T47D (cell line): ENCODE measurements around the gene CYB5R2.
A peak's percentile ranks its signal among the peaks of the same experiment; 100 is the strongest.
"Not testable (repeated sequence)": the region's sequence is repeated elsewhere in the genome, so short reads cannot be mapped to it uniquely, and the experiment has no call there.

ENCODE experiments used
- DNase-seq, 2 experiments: peaks; one replicate each; pipeline versions ENCODE4 v3.0.0 to v3.0.0-alpha.2; 2011 to 2012; ENCODE audit warnings: low read depth in 1 of 2, low spot score in 1 of 2
- JUND ChIP-seq: IDR thresholded peaks from 2 replicates; pipeline ENCODE4 v1.6.1; 2012; ENCODE audit warnings: low read depth
- in situ Hi-C: cut with HindIII; loops from 2 replicates; pipeline ENCODE4 v1.10.0; 2016; ENCODE audit warnings: low sequenced_read_pairs, low pct_unique_long_range_greater_than_20kb

The CYB5R2 gene

GRCh38 chr11:7664867-7665266 lies 8.4 kb downstream of the CYB5R2 start:
- DNase-seq, result no peak
- no peak for TF ChIP-seq JUND
- in situ Hi-C loops, result no loop called here

- in situ Hi-C loops, DNase-seq: not testable (repeated sequence)
Observed at GRCh38 chr11:7663531-7663930, 9.8 kb downstream of the CYB5R2 start.

GRCh38 chr11:7657306-7658025 lies 15.8 kb downstream of the CYB5R2 start:
- no peak for TF ChIP-seq JUND
- peak; percentile 46 to 87 for DNase-seq
- in situ Hi-C loops, result no loop called here

GRCh38 chr11:7656704-7657103 lies 16.6 kb downstream of the CYB5R2 start:
- no peak for TF ChIP-seq JUND
- in situ Hi-C loops, result no loop called here
- DNase-seq, result no peak

GRCh38 chr11:7655253-7656217 lies 17.8 kb downstream of the CYB5R2 start:
- TF ChIP-seq JUND, result no peak
- in situ Hi-C loops, result no loop called here
- DNase-seq, result no peak

- no peak for TF ChIP-seq JUND
- DNase-seq, result peak in 1 of 2 experiments; percentile 34
- in situ Hi-C loops, result no loop called here
Observed at GRCh38 chr11:7654195-7654705, 19.1 kb downstream of the CYB5R2 start.

- DNase-seq, result no peak
- TF ChIP-seq JUND, result no peak
- in situ Hi-C loops, result no loop called here
Observed at GRCh38 chr11:7651700-7652099, 21.6 kb downstream of the CYB5R2 start.

- no peak for TF ChIP-seq JUND
- in situ Hi-C loops, result no loop called here
- DNase-seq, result peak in 1 of 2 experiments; percentile 55
Observed at GRCh38 chr11:7651140-7651551, 22.2 kb downstream of the CYB5R2 start.

- no peak for TF ChIP-seq JUND
- DNase-seq, result no peak
- in situ Hi-C loops, result no loop called here
Observed at GRCh38 chr11:7648264-7648663, 25.0 kb downstream of the CYB5R2 start.

GRCh38 chr11:7646866-7647265 lies 26.4 kb downstream of the CYB5R2 start:
- no peak for TF ChIP-seq JUND
- in situ Hi-C loops, result no loop called here

GRCh38 chr11:7645206-7645605 lies 28.1 kb downstream of the CYB5R2 start:
- TF ChIP-seq JUND, result no peak
- in situ Hi-C loops, result no loop called here
- peak in 1 of 2 experiments; percentile 81 for DNase-seq

More at GRCh38 chr11:7646866-7647265, 26.4 kb downstream of the CYB5R2 start:
- DNase-seq, result no peak

- no peak for DNase-seq
- TF ChIP-seq JUND, result no peak
- in situ Hi-C loops, result no loop called here
Observed at GRCh38 chr11:7643314-7643713, 30.0 kb downstream of the CYB5R2 start.

- no peak for TF ChIP-seq JUND
- in situ Hi-C loops, result no loop called here
- peak in 1 of 2 experiments; percentile 46 for DNase-seq
Observed at GRCh38 chr11:7642747-7643146, 30.6 kb downstream of the CYB5R2 start.
